NCI-H1105 (cell line): Measurements from ENCODE around the gene CPLX3.
"Not testable (repeated sequence)": the region's sequence is repeated elsewhere in the genome, so short reads cannot be mapped to it uniquely, and the experiment has no call there.

ENCODE experiments used
- DNase-seq: peaks from one replicate; lab custom pipeline; 2025; lab: John Stamatoyannopoulos, UW

The CPLX3 gene

GRCh38 chr15:74826364-74826819, at the start of gene CPLX3:
TSS of gene CPLX3 (plus strand) at chr15:74826627. CDS start at chr15:74826704, 77 bp downstream.
- DNase-seq = no peak

- DNase-seq = no peak
Measured at GRCh38 chr15:74776821-74777768, 49.3 kb upstream of the CPLX3 start.

- DNase-seq = no peak
Measured at GRCh38 chr15:74777769-74778598, 48.4 kb upstream of the CPLX3 start.

GRCh38 chr15:74778599-74778970, 47.8 kb upstream of the CPLX3 start:
- DNase-seq = no peak

GRCh38 chr15:74779162-74779648, 47.2 kb upstream of the CPLX3 start:
- DNase-seq = no peak

GRCh38 chr15:74780523-74781430, 45.6 kb upstream of the CPLX3 start:
- no peak for DNase-seq

- DNase-seq = peak; percentile 45
Measured at GRCh38 chr15:74781431-74782258, 44.8 kb upstream of the CPLX3 start, which contains the start of gene CSK. TSS of gene CSK (plus strand) at chr15:74782080. CDS start at chr15:74798298, 16,218 bp downstream.

- no peak for DNase-seq
Measured at GRCh38 chr15:74782259-74783071, 44.0 kb upstream of the CPLX3 start.

- no peak for DNase-seq
Measured at GRCh38 chr15:74783072-74783807, 43.2 kb upstream of the CPLX3 start.

- DNase-seq = no peak
Measured at GRCh38 chr15:74783808-74784175, 42.6 kb upstream of the CPLX3 start.

GRCh38 chr15:74784426-74785193, 41.8 kb upstream of the CPLX3 start:
- no peak for DNase-seq

- no peak for DNase-seq
Measured at GRCh38 chr15:74785194-74786032, 41.0 kb upstream of the CPLX3 start.

GRCh38 chr15:74786081-74786480, 40.3 kb upstream of the CPLX3 start:
- DNase-seq = not testable (repeated sequence)

- DNase-seq = no peak
Measured at GRCh38 chr15:74786551-74787165, 39.8 kb upstream of the CPLX3 start.

- no peak for DNase-seq
Measured at GRCh38 chr15:74787251-74788041, 39.0 kb upstream of the CPLX3 start.
